Stimulated activated CD4-positive, alpha-beta T cell treated with anti-CD3 and anti-CD28 coated beads, Interleukin-12 subunit alpha, Interleukin-12 subunit beta, amount 100 ng/mL, for 24 hours (primary cell): Measurements from ENCODE around the gene INPP5F.

Source experiments
- DNase-seq, 2 experiments: peaks; one replicate each; pipeline ENCODE4 v3.0.0-alpha.2; 2020; ENCODE audit warnings: low read depth in 2 of 2

INPP5F gene

GRCh38 chr10:119725828-119726675 lies at the start of gene INPP5F:
TSS of gene INPP5F (plus strand) at chr10:119726050. CDS start at chr10:119726263, 213 bp downstream.
- DNase-seq = peak; percentile 98 to 100

GRCh38 chr10:119677126-119677525 lies 48.7 kb upstream of the INPP5F start:
- DNase-seq = no peak

- no peak for DNase-seq
Measured at GRCh38 chr10:119677904-119678755, 47.7 kb upstream of the INPP5F start.

GRCh38 chr10:119679480-119679829 lies 46.4 kb upstream of the INPP5F start:
- no peak for DNase-seq

- no peak for DNase-seq
Measured at GRCh38 chr10:119680050-119680449, 45.8 kb upstream of the INPP5F start.

GRCh38 chr10:119680650-119681081 lies 45.2 kb upstream of the INPP5F start:
- DNase-seq = no peak

- peak; percentile 71 to 81 for DNase-seq
Measured at GRCh38 chr10:119686465-119687191, 39.2 kb upstream of the INPP5F start.

GRCh38 chr10:119687192-119688032 lies 38.4 kb upstream of the INPP5F start:
- no peak for DNase-seq

- DNase-seq = no peak
Measured at GRCh38 chr10:119688033-119688508, 37.8 kb upstream of the INPP5F start.

- DNase-seq = no peak
Measured at GRCh38 chr10:119689016-119689580, 36.8 kb upstream of the INPP5F start.

GRCh38 chr10:119691726-119692125 lies 34.1 kb upstream of the INPP5F start:
- DNase-seq = no peak

GRCh38 chr10:119693262-119693957 lies 32.4 kb upstream of the INPP5F start:
- no peak for DNase-seq

- no peak for DNase-seq
Measured at GRCh38 chr10:119694608-119695007, 31.2 kb upstream of the INPP5F start.

- DNase-seq = no peak
Measured at GRCh38 chr10:119700321-119700954, 25.4 kb upstream of the INPP5F start.

GRCh38 chr10:119701861-119702260 lies 24.0 kb upstream of the INPP5F start:
- DNase-seq = no peak

- no peak for DNase-seq
Measured at GRCh38 chr10:119702583-119702982, 23.3 kb upstream of the INPP5F start.

GRCh38 chr10:119703903-119704508 lies 21.8 kb upstream of the INPP5F start:
- DNase-seq = no peak

- no peak for DNase-seq
Measured at GRCh38 chr10:119705434-119705831, 20.4 kb upstream of the INPP5F start.
